Neutrophil (primary cell): ENCODE data around the gene ARHGAP12.

Experiments used
- H3K27ac ChIP-seq: fragments of 200-600 bp; sonication (generic); 2 replicates; pipeline ENCODE4 v1.5.1; 2016; ENCODE audit warnings: mild to moderate bottlenecking, moderate library complexity
- H3K27me3 ChIP-seq: fragments of 200-600 bp; sonication (generic); 2 replicates; pipeline ENCODE4 v1.6.0; 2016; ENCODE audit warnings: mild to moderate bottlenecking
- H3K36me3 ChIP-seq: fragments of 200-600 bp; sonication (generic); 2 replicates; pipeline ENCODE4 v1.5.1; 2017
- H3K4me1 ChIP-seq, 2 experiments: fragments of 200-600 bp in 1 of 2; sonication (generic) in 1 of 2; 1 replicate in 1 of 2; 2 replicates in 1 of 2; pipeline versions ENCODE4 v1.5.1 to v1.6.1; 2013 to 2016; ENCODE audit warnings: low read depth in 1 of 2, low read length in 1 of 2, mild to moderate bottlenecking in 1 of 2, moderate library complexity in 1 of 2; ENCODE audit not compliant: control insufficient read depth in 1 of 2, insufficient read depth in 1 of 2
- H3K4me3 ChIP-seq, 2 experiments: fragments of 200-600 bp in 1 of 2; sonication (generic) in 1 of 2; 1 replicate in 1 of 2; 2 replicates in 1 of 2; pipeline ENCODE4 v1.5.1; 2013 to 2016; ENCODE audit warnings: low read depth in 1 of 2, low read length in 1 of 2, mild to moderate bottlenecking in 1 of 2, moderate library complexity in 1 of 2
- H3K9me3 ChIP-seq: fragments of 200-600 bp; sonication (generic); 2 replicates; pipeline ENCODE4 v1.5.1; 2016
- CTCF ChIP-seq: fragments of 200-600 bp; sonication (generic); IDR thresholded peaks from 2 replicates; pipeline ENCODE4 v1.5.1; 2016; ENCODE audit warnings: antibody characterized with exemption

Gene ARHGAP12

GRCh38 chr10:31875608-31876007, 53.0 kb downstream of the ARHGAP12 start:
- Histone ChIP-seq H3K27me3 (no peaks in the 10 kb centered on the region), H3K4me1 (no peaks in the 10 kb centered on the region), H3K27ac (no peak overlapping the region), H3K9me3 (no peaks in the 10 kb centered on the region), H3K36me3 (no peaks in the 10 kb centered on the region), H3K4me3 (no peak overlapping the region)
- TF ChIP-seq CTCF = no peak

- H3K4me1 ChIP-seq = no peaks in the 10 kb centered on the region
- H3K9me3 ChIP-seq = no peaks in the 10 kb centered on the region
- no peaks in the 10 kb centered on the region for H3K27me3 ChIP-seq
- no peaks in the 10 kb centered on the region for H3K36me3 ChIP-seq
- no peak overlapping the region for H3K27ac ChIP-seq
- TF ChIP-seq CTCF = no peak
- H3K4me3 ChIP-seq = no peak overlapping the region
Measured at GRCh38 chr10:31873724-31874123, 54.9 kb downstream of the ARHGAP12 start.

GRCh38 chr10:31871266-31872065, 57.2 kb downstream of the ARHGAP12 start:
- no peaks in the 10 kb centered on the region for H3K27me3 ChIP-seq
- no peaks in the 10 kb centered on the region for H3K4me1 ChIP-seq
- no peak overlapping the region for H3K27ac ChIP-seq
- H3K36me3 ChIP-seq = no peaks in the 10 kb centered on the region
- TF ChIP-seq CTCF = no peak
- H3K9me3 ChIP-seq = no peaks in the 10 kb centered on the region
- H3K4me3 ChIP-seq = no peak overlapping the region

DNA sequence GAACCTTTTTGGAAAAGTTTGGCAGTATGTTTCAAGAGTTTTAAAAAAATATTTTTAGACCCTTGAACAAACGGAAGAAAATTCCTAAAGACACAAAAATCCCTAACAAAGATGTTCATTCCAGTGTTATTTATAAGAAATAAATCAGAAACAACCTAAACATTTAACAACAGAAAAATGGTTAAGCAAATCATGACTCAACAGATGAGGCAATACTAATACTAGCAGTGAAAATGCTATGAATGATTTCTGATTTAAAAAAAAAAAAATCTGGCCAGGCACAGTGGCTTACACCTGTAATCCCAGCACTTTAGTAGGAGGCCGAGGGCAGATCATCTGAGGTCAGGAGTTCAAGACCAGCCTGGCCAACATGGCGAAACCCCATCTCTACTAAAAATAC, 61.0 kb downstream of the ARHGAP12 start:
- H3K27me3 ChIP-seq = no peaks in the 10 kb centered on the region
- H3K36me3 ChIP-seq = no peaks in the 10 kb centered on the region
- no peak for TF ChIP-seq CTCF
- no peak overlapping the region for H3K4me3 ChIP-seq
- no peaks in the 10 kb centered on the region for H3K9me3 ChIP-seq
- H3K4me1 ChIP-seq = no peaks in the 10 kb centered on the region
- no peak overlapping the region for H3K27ac ChIP-seq

GRCh38 chr10:31866118-31866670, 62.4 kb downstream of the ARHGAP12 start:
- H3K4me1 ChIP-seq = no peaks in the 10 kb centered on the region

More at GRCh38 chr10:31866118-31866670, 62.4 kb downstream of the ARHGAP12 start:
- no peak for TF ChIP-seq CTCF
- no peaks in the 10 kb centered on the region for H3K27me3 ChIP-seq
- no peak overlapping the region for H3K27ac ChIP-seq
- H3K9me3 ChIP-seq = no peaks in the 10 kb centered on the region
- no peak overlapping the region for H3K4me3 ChIP-seq
- H3K36me3 ChIP-seq = peaks cover 2% of the 10 kb centered on the region
